HG03045 (cell line): ENCODE measurements around the gene MAP3K7CL.
"Not testable (repeated sequence)": the region's sequence is repeated elsewhere in the genome, so short reads cannot be mapped to it uniquely, and the experiment has no call there.

Source experiments
- ATAC-seq: cut with Tn5 transposase; IDR thresholded peaks from one replicate; pipeline ENCODE4 v1.9.1; 2021; ENCODE audit warnings: mild to moderate bottlenecking, moderate library complexity; ENCODE audit not compliant: unreplicated experiment

Gene MAP3K7CL

DNA sequence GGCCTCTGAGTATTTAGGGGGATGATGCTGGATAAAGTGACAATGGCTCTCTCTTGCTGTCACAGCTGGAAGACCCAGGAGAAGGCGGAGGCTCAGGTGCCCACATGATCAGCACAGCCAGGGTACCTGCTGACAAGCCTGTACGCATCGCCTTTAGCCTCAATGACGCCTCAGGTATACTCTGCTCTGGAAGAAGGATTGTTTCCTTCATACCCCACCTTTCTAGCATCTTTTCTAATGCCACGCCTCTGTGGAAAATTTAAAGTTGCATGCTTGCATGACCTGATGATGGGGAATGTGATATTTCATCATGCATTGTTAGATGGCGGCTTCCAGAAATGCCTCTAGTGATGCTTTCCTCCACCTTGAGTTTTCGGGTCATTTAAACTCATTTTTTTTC is 2.8 kb downstream of the MAP3K7CL start:
- ATAC-seq: no peak

GRCh38 chr21:29133796-29134195 is 3.4 kb downstream of the MAP3K7CL start:
- ATAC-seq: no peak

DNA sequence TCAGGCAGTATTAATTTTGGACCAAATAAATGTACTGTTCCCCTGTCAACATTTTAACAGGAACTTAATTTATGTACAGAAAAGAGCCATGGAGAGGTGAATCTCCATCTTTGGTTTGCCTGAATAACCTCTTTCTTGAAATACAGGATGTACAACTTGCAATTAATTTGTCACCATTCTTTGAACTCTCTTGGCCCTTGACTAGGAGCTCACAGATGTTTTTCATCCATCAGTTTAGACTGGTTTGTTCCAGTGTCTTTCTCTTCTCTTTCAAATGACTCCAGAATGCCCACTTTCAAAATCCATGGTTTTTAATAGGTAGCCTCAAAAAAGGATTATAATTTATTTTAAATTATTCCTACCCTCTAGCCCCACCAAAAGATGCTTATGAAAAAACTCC is 5.0 kb downstream of the MAP3K7CL start:
- ATAC-seq: no peak

GRCh38 chr21:29136033-29136432 is 5.6 kb downstream of the MAP3K7CL start:
- no peak for ATAC-seq

- no peak for ATAC-seq
These were observed 14.4 kb downstream of the MAP3K7CL start for GRCh38 chr21:29144736-29145353.

DNA sequence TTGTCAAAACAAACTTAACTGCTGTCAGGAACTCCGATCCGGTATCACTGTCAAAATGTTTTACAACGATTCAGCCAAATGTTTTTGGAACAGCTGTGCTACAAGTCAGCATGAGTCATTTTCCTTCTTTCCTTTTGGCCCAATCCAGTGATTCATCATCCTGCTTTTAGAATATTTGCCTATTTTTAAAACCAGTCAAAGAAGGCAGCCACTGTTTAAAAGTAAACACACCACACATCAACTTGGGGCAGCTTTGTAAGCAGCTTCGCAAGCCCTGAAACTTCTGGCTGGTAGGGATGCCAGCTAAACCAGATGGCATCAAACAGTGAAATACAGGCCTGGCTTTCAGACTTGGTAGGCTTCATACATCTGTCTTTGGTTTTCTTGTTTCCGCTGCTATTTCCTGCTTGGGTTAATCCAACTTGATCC is 14.9 kb downstream of the MAP3K7CL start:
- ATAC-seq: no peak

DNA sequence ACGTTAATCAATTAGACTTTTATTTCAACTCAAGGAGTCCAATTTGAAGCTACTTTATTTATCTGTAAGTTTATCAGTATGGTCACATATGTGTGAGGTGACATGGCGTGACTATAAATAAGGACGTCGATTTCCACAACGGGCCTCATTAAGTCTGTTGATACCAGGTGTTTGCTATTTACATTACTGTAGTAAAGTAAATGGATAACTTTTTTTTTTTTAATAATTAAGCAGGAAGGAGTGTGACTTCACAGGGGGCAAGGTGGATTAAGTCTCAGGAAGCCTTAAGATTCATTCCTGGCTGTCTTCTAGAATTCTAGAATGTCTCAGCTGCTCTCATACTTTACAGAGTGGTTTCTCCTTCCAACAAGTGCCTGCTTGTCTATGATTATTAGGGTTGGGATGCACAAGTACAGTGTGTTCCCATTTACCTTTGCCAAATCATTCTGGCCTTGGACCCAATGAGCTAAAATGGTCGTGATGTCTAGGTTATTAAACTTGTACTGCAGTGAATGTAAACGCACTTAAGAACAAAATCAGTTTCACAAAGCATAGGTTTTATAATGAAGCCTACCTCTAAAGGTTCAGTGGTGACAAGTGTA is 15.5 kb downstream of the MAP3K7CL start:
- no peak for ATAC-seq

DNA sequence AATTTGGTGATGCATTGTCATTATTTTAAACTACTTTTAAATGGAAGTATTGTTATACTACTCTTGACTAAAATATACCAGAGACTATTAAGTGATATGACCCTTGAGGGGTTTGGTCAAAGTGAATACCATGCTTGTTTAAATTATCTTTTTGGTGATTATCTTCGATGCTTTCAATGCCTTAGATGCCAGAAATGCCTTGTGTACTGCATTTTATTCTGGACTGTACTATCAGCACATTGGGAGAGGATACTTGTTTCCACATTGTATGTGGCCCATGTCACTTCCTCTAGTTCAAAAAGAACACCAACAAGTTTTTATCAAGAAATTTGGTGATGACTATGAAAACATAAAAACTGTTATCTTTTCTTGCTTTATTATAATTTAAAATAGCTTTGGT is 16.3 kb downstream of the MAP3K7CL start:
- ATAC-seq: no peak

DNA sequence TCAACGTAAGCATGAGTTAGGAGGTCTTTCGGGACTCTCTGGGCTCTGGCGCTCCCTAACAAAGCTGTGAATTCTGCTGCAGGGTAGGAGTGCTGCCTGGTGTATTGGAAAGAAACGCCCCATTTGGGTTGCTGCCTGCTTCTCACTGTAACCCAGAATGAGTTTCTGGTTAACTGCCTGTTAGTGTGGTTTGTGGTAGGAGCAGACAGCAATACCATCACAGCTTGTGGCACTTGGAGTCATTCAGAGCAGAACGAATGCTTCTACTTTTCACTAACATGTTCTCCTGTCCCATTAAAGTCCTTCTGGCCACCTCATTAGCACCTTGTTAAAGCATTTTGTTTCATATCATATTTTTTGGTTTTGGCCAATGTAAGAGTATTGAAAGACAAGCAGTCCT is 18.1 kb downstream of the MAP3K7CL start:
- no peak for ATAC-seq

DNA sequence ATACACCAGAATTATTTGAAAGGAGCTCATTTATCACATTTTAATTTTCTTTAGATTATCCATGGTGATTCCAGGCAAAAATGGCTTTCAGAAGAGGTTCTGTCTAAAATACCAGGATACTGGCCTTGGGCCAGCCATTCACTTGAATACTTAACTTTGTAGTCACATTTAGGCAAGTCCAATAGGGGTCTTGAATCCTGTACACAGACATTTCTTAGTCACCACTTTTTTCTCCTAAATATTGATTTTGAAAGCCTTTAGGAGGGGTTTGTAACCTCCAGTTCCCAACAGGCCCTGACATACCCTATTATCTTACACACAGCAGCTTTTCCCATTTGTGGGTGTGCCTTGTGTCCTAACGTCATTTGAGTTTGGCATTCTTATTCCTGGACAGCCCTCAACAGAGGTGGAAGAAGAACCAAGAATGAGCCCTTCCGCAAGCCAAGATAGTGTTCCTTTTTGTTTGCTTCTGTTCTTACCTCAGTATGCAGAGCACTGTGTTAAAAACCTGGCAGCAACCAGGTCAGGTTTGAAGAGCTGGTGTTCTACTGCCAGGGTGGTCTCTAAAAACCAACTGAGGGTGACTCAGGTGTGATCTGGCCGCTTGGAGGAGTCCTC is 19.5 kb downstream of the MAP3K7CL start:
- ATAC-seq: no peak

GRCh38 chr21:29151931-29152330 is 21.5 kb downstream of the MAP3K7CL start:
- ATAC-seq: no peak

GRCh38 chr21:29152916-29153315 is 22.5 kb downstream of the MAP3K7CL start:
- no peak for ATAC-seq

GRCh38 chr21:29154270-29154669 is 23.8 kb downstream of the MAP3K7CL start:
- ATAC-seq: no peak

- ATAC-seq: no peak
These were observed 24.9 kb downstream of the MAP3K7CL start for GRCh38 chr21:29155118-29155932.

- ATAC-seq: no peak
These were observed 25.5 kb downstream of the MAP3K7CL start for GRCh38 chr21:29155933-29156260.

DNA sequence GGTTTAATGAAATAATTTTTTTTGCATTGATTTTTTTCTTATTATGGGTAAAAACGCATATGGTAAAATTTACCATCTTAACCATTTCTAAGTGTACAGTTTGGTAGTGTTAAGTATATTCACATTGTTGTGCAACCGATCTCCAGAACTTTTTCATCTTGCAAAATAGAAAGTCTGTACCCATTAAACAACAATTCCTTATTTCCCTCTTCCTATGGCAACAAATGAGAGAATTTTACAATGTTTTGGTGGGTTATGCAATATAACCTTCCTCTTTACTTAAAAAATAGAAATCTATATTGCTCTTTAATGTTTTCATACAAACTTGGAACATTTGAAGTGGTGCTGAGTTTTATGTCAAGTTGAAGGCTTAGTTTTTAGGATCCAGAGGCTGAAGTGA is 26.6 kb downstream of the MAP3K7CL start:
- ATAC-seq: no peak

GRCh38 chr21:29159842-29160241 is 29.4 kb downstream of the MAP3K7CL start:
- no peak for ATAC-seq

DNA sequence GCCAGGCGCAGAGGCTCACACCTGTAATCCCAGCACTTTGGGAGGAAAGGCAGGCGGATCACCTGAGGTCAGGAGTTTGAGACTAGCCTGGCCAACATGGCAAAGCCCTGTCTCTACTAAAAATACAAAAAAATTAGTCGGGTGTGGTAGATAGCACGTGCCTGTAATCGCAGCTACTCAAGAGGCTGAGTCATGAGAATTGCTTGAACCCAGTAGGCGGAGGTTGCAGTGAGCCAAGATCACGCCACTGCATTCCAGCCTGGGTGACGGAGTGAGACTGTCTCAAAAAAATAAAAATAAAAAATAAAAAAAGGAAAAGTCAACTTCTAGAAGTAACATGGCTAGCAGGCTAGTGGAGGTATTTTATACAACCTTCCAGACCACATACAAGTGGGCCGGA is 32.4 kb downstream of the MAP3K7CL start:
- ATAC-seq: not testable (repeated sequence)

GRCh38 chr21:29163341-29164115 is 33.1 kb downstream of the MAP3K7CL start:
- no peak for ATAC-seq

DNA sequence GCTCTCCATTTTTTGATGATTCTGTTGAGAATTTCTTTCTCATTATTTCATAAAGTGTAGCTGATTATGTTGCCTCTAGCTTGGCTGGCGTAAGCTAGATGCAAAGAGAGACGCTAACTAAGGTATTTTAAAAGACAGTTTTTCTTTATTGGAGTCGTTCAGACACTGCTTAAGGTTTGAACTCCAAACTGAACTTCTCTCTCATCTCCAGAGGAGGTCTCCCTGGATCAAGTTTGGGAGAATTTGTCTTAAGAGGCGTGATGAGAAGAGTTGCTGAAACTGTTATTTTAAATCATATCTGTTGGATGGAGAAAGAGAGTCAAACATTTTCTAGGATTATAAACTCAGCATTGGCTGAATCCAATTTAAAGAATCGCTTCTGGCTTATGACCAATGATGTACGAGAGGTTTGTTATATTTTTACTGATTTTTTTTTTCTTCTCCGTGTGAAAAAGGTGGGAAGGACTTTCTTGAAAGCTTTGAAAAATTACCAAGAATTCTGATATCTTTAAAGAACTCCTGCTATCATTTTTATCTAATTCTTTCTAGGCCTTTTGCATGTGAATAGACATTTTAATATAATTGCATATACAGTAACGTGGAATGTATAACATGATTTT is 34.0 kb downstream of the MAP3K7CL start:
- no peak for ATAC-seq

DNA sequence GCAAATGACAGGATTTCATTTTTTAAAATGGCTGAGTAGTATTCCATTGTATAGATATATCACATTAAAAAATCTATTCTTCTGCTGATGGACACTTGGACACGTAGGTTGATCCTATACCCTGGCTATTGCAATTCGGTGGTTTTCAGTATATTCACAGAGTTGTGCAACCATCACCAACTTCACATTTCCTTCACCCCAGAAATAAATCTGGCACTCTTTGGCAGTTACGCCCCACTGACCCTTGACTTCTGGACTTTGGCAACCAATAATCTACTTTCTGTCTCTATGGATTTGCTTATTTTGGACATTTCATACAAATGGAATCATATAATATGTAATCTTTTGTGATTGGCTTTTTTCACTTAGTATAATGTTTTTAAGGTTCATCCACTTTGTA is 35.9 kb downstream of the MAP3K7CL start:
- ATAC-seq: no peak
